Suprapubic skin (tissue), 4 donors: ENCODE results near the gene GALNT12. TPM values are rescaled to one million over a fixed set of nuclear protein-coding genes. Genes with fewer than 3 reads are reported as not detected.

Experiments
- DNase-seq, 2 donors: peaks; one replicate each; pipeline ENCODE4 v3.0.0-alpha.2; 2019; ENCODE audit warnings: low spot score in 2 of 2
- H3K27ac ChIP-seq: fragments of 200-600 bp; sonication (generic); one replicate; pipeline ENCODE4 v1.5.1; 2019
- H3K27me3 ChIP-seq: fragments of 200-600 bp; sonication (generic); one replicate; pipeline ENCODE4 v1.5.1; 2019
- H3K36me3 ChIP-seq: fragments of 200-600 bp; sonication (generic); one replicate; pipeline ENCODE4 v1.5.1; 2019
- H3K4me1 ChIP-seq: fragments of 200-600 bp; sonication (generic); one replicate; pipeline ENCODE4 v1.5.1; 2019
- H3K4me3 ChIP-seq: fragments of 200-600 bp; sonication (generic); one replicate; pipeline ENCODE4 v1.5.1; 2019; ENCODE audit warnings: mild to moderate bottlenecking
- H3K9me3 ChIP-seq: fragments of 200-600 bp; sonication (generic); one replicate; pipeline ENCODE4 v1.5.1; 2019
- EP300 ChIP-seq: sonication (generic); formaldehyde crosslinking; IDR thresholded peaks from one replicate; pipeline ENCODE4 v1.6.1; 2017; ENCODE audit warnings: antibody characterized with exemption
- POLR2A ChIP-seq, 2 donors: fragments of 450-650 bp; IDR thresholded peaks; one replicate each; pipeline ENCODE4 v1.6.1; 2017; ENCODE audit warnings: antibody characterized with exemption in 2 of 2, mild to moderate bottlenecking in 2 of 2, moderate library complexity in 2 of 2
- POLR2AphosphoS5 ChIP-seq, 3 donors: sonication (generic); formaldehyde crosslinking; IDR thresholded peaks; one replicate each; pipeline ENCODE4 v1.6.1; 2017; ENCODE audit warnings: antibody characterized with exemption in 3 of 3
- WGBS: methylation state at CpG from one replicate; pipeline ENCODE4 v1.1.5; 2018; 5-methylcytosine and 5-hydroxymethylcytosine counted together
- total RNA-seq, 4 donors: library from RNA; depleted of rRNA; stranded (reverse); fragments of >200 nt; gene quantifications; one replicate each; pipeline ENCODE4 v1.1.0, GENCODE V29; 2016
- TF ChIP-seq, protein P1 (sequence below), 2 donors: fragments of 200-600 bp in 1 of 2; fragments of 450-650 bp in 1 of 2; sonication (generic) in 1 of 2; IDR thresholded peaks; one replicate each; pipeline ENCODE4 v1.5.1; 2016 to 2019; ENCODE audit warnings: antibody characterized with exemption in 2 of 2, mild to moderate bottlenecking in 1 of 2, moderate library complexity in 1 of 2

GALNT12 gene
- total RNA-seq, 4 donors from 2014 or later, result 1.4 to 8.0 (median 5.5) TPM

DNA sequence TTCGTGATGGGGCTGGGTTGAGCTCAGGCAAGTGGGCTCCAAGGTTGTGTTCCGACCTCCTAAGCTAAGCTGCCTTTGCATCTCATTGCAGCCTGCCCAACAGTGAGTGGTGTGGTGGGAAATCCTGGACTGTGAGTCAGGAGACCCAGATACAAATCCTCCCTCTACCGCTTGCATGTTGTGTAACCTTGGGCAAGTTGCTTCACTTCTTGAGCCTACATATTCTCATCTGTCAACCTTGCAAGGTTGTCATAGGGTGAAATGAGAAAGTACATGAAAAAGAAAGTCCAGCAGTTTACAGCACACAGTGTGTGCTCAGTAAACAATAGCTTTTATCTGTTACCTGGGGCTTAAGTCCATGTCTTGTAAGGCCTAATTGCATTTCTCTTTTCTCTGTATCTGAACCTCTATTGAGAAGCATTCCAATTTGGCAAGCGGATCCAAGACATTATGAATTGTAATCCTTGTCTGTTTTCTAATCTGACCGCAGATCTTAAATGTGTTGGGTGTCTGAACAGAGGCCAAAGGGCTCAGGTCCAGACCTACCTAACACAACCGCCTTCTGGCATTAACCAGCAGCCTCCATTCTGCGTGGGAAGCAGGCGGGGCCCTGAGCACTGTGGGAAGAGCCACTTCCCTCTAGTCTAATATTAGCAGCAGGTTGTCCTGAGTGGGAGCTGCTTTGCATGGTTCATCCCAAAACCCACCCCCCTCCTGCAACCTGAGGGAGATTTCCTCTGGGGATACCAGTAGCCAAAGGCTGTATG is 1.8 kb upstream of the GALNT12 start:
- DNase-seq, result peak in 1 of 2 donors; percentile 55
- Histone ChIP-seq H3K36me3 (no peaks in the 10 kb centered on the region), H3K4me1 (peaks cover 55% of the 10 kb centered on the region), H3K4me3 (no peak overlapping the region), H3K27ac (no peak overlapping the region), H3K9me3 (no peaks in the 10 kb centered on the region), H3K27me3 (peaks cover 15% of the 10 kb centered on the region)
- 47% methylated on average over 5 of the region's 8 CpGs for WGBS
- no peak for TF ChIP-seq EP300
- TF ChIP-seq, protein P1, sequence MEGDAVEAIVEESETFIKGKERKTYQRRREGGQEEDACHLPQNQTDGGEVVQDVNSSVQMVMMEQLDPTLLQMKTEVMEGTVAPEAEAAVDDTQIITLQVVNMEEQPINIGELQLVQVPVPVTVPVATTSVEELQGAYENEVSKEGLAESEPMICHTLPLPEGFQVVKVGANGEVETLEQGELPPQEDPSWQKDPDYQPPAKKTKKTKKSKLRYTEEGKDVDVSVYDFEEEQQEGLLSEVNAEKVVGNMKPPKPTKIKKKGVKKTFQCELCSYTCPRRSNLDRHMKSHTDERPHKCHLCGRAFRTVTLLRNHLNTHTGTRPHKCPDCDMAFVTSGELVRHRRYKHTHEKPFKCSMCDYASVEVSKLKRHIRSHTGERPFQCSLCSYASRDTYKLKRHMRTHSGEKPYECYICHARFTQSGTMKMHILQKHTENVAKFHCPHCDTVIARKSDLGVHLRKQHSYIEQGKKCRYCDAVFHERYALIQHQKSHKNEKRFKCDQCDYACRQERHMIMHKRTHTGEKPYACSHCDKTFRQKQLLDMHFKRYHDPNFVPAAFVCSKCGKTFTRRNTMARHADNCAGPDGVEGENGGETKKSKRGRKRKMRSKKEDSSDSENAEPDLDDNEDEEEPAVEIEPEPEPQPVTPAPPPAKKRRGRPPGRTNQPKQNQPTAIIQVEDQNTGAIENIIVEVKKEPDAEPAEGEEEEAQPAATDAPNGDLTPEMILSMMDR (IDR thresholded peaks at IDR 0.05), result no peak
- TF ChIP-seq POLR2A (IDR thresholded peaks at IDR 0.05), result no peak
- TF ChIP-seq POLR2AphosphoS5 (IDR thresholded peaks at IDR 0.05), result no peak

DNA sequence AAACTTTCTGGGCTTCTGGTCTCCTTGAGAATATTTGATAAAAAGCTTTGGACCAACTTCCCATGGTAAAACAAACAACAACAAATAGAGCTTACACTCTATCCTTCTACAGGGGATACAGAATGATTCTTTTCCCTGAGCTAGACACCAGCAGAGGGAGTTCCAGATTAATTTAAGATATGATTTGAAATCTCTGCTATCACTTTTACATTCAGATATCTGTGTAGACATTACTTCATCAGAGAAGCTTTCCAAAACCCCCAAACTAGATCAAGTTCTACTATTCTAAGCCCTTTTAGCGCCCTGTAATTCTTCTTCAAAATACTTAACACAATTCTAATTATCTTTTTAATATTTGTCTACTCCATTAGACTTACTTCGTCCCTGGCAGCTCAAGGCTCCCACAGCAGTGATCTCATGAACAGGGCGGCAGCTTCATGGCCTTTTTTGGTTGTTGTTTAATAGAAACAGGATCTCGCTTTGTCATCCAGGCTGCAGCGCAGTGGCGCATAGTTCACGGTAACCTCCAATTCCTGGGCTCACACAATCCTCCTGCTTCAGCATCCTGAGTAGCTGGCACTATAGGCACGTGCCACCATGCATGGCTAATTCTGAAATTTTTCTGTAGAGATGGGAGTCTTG is 955 bp upstream of the GALNT12 start:
- Histone ChIP-seq H3K27ac (no peak overlapping the region), H3K4me3 (peak overlapping the region; percentile 59), H3K27me3 (peaks cover 15% of the 10 kb centered on the region), H3K9me3 (no peaks in the 10 kb centered on the region), H3K36me3 (no peaks in the 10 kb centered on the region), H3K4me1 (peaks cover 52% of the 10 kb centered on the region)
- 67% methylated on average over 8 of the region's 8 CpGs for whole genome bisulfite sequencing
- no peak for TF ChIP-seq EP300
- no peak for TF ChIP-seq POLR2AphosphoS5 (IDR thresholded peaks at IDR 0.05)
- TF ChIP-seq POLR2A (IDR thresholded peaks at IDR 0.05), result no peak
- TF ChIP-seq, protein P1 (IDR thresholded peaks at IDR 0.05), result no peak
- DNase-seq, result peak in 1 of 2 donors; percentile 55

DNA sequence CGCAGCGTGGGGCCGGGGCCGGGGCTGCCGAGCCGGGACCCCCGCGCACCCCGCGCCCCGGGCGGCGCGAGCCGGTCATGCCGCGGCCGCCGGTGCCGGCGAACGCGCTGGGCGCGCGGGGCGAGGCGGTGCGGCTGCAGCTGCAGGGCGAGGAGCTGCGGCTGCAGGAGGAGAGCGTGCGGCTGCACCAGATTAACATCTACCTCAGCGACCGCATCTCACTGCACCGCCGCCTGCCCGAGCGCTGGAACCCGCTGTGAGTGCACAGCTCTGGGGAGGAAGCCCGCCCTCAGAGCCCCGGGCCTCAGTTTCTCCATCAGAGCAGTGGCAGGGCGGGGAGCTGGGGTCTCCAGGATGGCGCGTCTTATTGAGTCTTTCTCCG is 335 bp downstream of the GALNT12 start:
- Histone ChIP-seq H3K4me1 (peaks cover 49% of the 10 kb centered on the region), H3K27ac (peak overlapping the region; percentile 34), H3K27me3 (peaks cover 15% of the 10 kb centered on the region), H3K4me3 (peak overlapping the region; percentile 59), H3K9me3 (no peaks in the 10 kb centered on the region), H3K36me3 (no peaks in the 10 kb centered on the region)
- DNase-seq, result peak in 1 of 2 donors; percentile 58
- TF ChIP-seq, protein P1 (IDR thresholded peaks at IDR 0.05), result no peak
- TF ChIP-seq EP300 (no peak), POLR2A (IDR thresholded peaks at IDR 0.05) (no peak), POLR2AphosphoS5 (IDR thresholded peaks at IDR 0.05) (no peak)
- WGBS, result under 1% methylated on average over 15 of the region's 46 CpGs

DNA sequence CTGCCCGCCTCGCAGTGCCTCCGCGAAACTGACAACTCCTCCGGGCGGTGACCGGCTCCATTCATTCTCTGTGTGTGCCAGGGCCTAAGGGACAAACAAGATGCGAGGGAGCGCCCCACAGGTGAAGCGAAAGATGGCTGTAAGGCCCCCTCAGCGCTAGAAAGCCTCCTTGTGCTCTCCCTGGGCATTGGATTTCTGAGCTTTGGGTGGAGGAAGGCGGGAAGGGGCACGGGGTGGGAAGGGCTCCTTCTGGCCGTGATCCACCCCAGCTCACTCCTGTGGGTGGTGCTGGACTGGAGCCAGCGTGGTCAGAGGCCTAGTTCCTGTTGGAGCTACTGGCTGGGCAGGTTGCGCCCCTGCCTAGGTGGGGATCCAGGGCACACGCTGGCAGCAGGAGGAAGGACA is 943 bp downstream of the GALNT12 start:
- DNase-seq, result peak in 1 of 2 donors; percentile 66
- no peaks in the 10 kb centered on the region for H3K9me3 ChIP-seq
- H3K27me3 ChIP-seq, result peaks cover 15% of the 10 kb centered on the region
- H3K4me1 ChIP-seq, result peaks cover 49% of the 10 kb centered on the region
- H3K27ac ChIP-seq, result no peak overlapping the region
- TF ChIP-seq POLR2AphosphoS5 (IDR thresholded peaks at IDR 0.05), result no peak
- TF ChIP-seq, protein P1 (IDR thresholded peaks at IDR 0.05), result no peak
- TF ChIP-seq EP300, result no peak
- TF ChIP-seq POLR2A (IDR thresholded peaks at IDR 0.05), result no peak
- WGBS, result 32% methylated on average over 12 of the region's 17 CpGs
- H3K36me3 ChIP-seq, result no peaks in the 10 kb centered on the region
- H3K4me3 ChIP-seq, result peak overlapping the region; percentile 59

DNA sequence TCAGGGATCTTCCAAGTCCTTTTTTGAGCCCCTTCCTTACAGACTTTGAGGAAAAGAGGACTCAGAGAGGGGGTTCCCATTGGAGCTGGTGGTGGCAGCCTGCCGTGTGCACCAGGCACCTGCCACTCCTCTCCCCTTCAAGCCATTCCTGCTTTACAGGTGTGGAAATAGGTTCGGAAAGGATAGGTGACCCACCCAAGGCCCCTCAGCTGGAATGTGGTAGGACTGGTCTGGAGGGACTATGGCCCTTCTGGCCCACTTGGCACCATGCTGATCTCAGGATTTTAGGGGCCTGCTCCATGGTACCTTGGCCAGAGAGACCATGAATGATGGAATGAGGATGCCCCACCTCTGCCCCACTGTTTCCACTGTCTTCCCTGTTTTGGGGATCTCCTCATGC is 1.4 kb downstream of the GALNT12 start:
- H3K4me3 ChIP-seq, result peak overlapping the region; percentile 59
- H3K27ac ChIP-seq, result no peak overlapping the region
- peaks cover 49% of the 10 kb centered on the region for H3K4me1 ChIP-seq
- H3K36me3 ChIP-seq, result no peaks in the 10 kb centered on the region
- WGBS, result 70% methylated on average over 2 of the region's 2 CpGs
- H3K9me3 ChIP-seq, result no peaks in the 10 kb centered on the region
- DNase-seq, result peak in 1 of 2 donors; percentile 34
- TF ChIP-seq POLR2A (IDR thresholded peaks at IDR 0.05), result no peak
- TF ChIP-seq, protein P1 (IDR thresholded peaks at IDR 0.05), result no peak
- peaks cover 15% of the 10 kb centered on the region for H3K27me3 ChIP-seq
